ENCODE data around the gene THAP7. TPM values are rescaled to one million over a fixed set of nuclear protein-coding genes. Genes with fewer than 3 reads are reported as not detected.

The THAP7 gene
- total and polyA plus RNA-seq, 9 of the 15 experiments (the other 6 are each of a cell fraction or from before 2014, with no cell fraction given): 7.9 to 263 (median 84.1) TPM

GRCh38 chr22:20965104-20965887 is 36.6 kb downstream of the THAP7 start (continued):
- TF ChIP-seq KDM2B (CRISPR knock-in tag; IDR thresholded peaks at IDR 0.05) (peak; percentile 17), STAG1 (CRISPR knock-in tag; IDR thresholded peaks at IDR 0.05; ENCODE audit: borderline replicate concordance) (peak; percentile 39; the same call in 1 of the 2 replicates), ZBTB2 (IDR thresholded peaks at IDR 0.05) (0 out of 2 replicates have a peak, but pooled peaks have one; percentile 40), ZBTB7A (IDR thresholded peaks at IDR 0.05; ENCODE audit: borderline replicate concordance, control insufficient read depth, low read depth, low read length) (peak; percentile 61), ATF1 (CRISPR knock-in tag; IDR thresholded peaks at IDR 0.05) (peak; percentile 6; the same call in 1 of the 2 replicates), ATF1 (tag; IDR thresholded peaks at IDR 0.05) (no peak), SIN3A (IDR thresholded peaks at IDR 0.05; ENCODE audit: borderline replicate concordance in 2 of 2, control insufficient read depth in 1 of 2, low read depth in 2 of 2, low read length in 2 of 2) (0 out of 4 replicates have a peak, but pooled peaks of 1 of the 2 experiments have one; percentile 4)

- H3K9ac ChIP-seq (ENCODE audit: insufficient read depth in 1 of 2, low read depth in 2 of 2, low read length in 2 of 2): no peak overlapping the region
- CTCF ChIA-PET (ENCODE audit: low intra/inter-chr PET ratio): interaction anchor here (1.1 kb wide), 1 partner anchor 138 kb away, joined by 5 read pairs; no protein-coding TSS in a partner anchor
- H2AFZ ChIP-seq (ENCODE audit: low read depth, low read length): no peak overlapping the region
- no peaks in the 10 kb centered on the region for H3K79me2 ChIP-seq (ENCODE audit: control insufficient read depth, insufficient read depth, low read length)
- peaks cover 0 to 40% of the 10 kb centered on the region in 2 experiments; a peak in 3 of 5 replicates for H3K4me1 ChIP-seq (replicated peaks in 1 of 2; ENCODE audit: control insufficient read depth in 2 of 2, insufficient read depth in 2 of 2, low read length in 2 of 2)
- peaks cover 44% of the 10 kb centered on the region for H4K20me1 ChIP-seq (replicated peaks; ENCODE audit: control insufficient read depth, insufficient read depth, low read length)
- FAIRE-seq: no peak
- intact Hi-C loops (cut with micrococcal nuclease) (loop anchor here (2.0 to 5.0 kb wide), 6 partner anchors 58 to 187 kb away; partner anchors contain the start of gene LRRC74B), in situ Hi-C loops (cut with MboI) (loop anchor here (25.0 kb wide), 1 partner anchor 173 kb away; no protein-coding TSS in a partner anchor)
- H3K36me3 ChIP-seq (ENCODE audit: control insufficient read depth, insufficient read depth, low read length): no peaks in the 10 kb centered on the region
- WGBS (ENCODE audit: insufficient coverage, low coverage, missing lambda C conversion rate): 21% methylated on average over 28 of the region's 28 CpGs
- no peak overlapping the region for H3K4me2 ChIP-seq (ENCODE audit: insufficient read depth, low read length)
- POLR2A ChIA-PET: interaction anchor here (0.7 to 64.4 kb wide), 6 partner anchors 9 to 857 kb away, joined by 3 to 1556 read pairs (median 6); partner anchors contain the start of genes CRKL and LZTR1
- peak; percentile 19 for TF ChIP-seq CHD4 (IDR thresholded peaks at IDR 0.05; ENCODE audit: insufficient read depth, insufficient replicate concordance, low read depth, low read length, poor library complexity, severe bottlenecking)
- TF ChIP-seq RBBP5 (IDR thresholded peaks at IDR 0.05; ENCODE audit: borderline replicate concordance, insufficient read depth, low read length, poor library complexity, severe bottlenecking): peak; percentile 19
- TF ChIP-seq SAP30 (IDR thresholded peaks at IDR 0.05; ENCODE audit: borderline replicate concordance, insufficient read depth, low read depth, low read length, poor library complexity, severe bottlenecking): peak; percentile 31
- no peak for TF ChIP-seq NKRF (IDR thresholded peaks at IDR 0.05; ENCODE audit: borderline replicate concordance)
- TF ChIP-seq SNIP1 (IDR thresholded peaks at IDR 0.05; ENCODE audit: low read depth): no peak
- BruUV-seq (replicated peaks): no TSS peak
- DNase-seq (ENCODE audit: extremely low read depth in 1 of 4, low spot score in 3 of 4): no peak
- H3K9me1 ChIP-seq (ENCODE audit: control insufficient read depth, insufficient read depth, low read length): no peaks in the 10 kb centered on the region
- H3K9me3 ChIP-seq (replicated peaks; ENCODE audit: control insufficient read depth, insufficient read depth, low read depth, low read length): no peaks in the 10 kb centered on the region
- peaks cover 11 to 38% of the 10 kb centered on the region in 2 experiments; a peak in 4 of 5 replicates for H3K27me3 ChIP-seq (ENCODE audit: control insufficient read depth in 2 of 2, insufficient read depth in 2 of 2, low read length in 2 of 2)
- ATAC-seq: no peak
- H3K27ac ChIP-seq (ENCODE audit: extremely low read depth, low read depth, low read length): no peak overlapping the region
- H3K4me3 ChIP-seq: no peak overlapping the region
Observed at GRCh38 chr22:20964799-20965103, 37.2 kb downstream of the THAP7 start.
